Hematopoietic multipotent progenitor cell (in vitro differentiated cells): ENCODE measurements around the gene KCNK10. TPM values are rescaled to one million over a fixed set of nuclear protein-coding genes. Genes with fewer than 3 reads are reported as not detected.
A peak's percentile ranks its signal among the peaks of the same experiment; 100 is the strongest.

Experiments
- DNase-seq, 3 donors: peaks; one replicate each; pipeline ENCODE4 v3.0.0-alpha.2; 2011 to 2015; ENCODE audit warnings: low read depth in 2 of 3, low spot score in 2 of 3
- total RNA-seq: library from RNA; depleted of rRNA; stranded (reverse); fragments of >200 nt; gene quantifications from one replicate; pipeline ENCODE4 v1.2.3, GENCODE V29; 2012

KCNK10 gene
- not detected for total RNA-seq

GRCh38 chr14:88323086-88323522 lies at the start of gene KCNK10:
Gene KCNK10 (minus strand): TSS chr14:88323269. CDS start chr14:88322798, 471 bp downstream.
- DNase-seq, result peak in 1 of 3 donors; percentile 11

GRCh38 chr14:88369496-88369895 lies 46.4 kb upstream of the KCNK10 start:
- no peak for DNase-seq

GRCh38 chr14:88364710-88365413 lies 41.8 kb upstream of the KCNK10 start:
- no peak for DNase-seq

- no peak for DNase-seq
Observed at GRCh38 chr14:88363644-88364043, 40.6 kb upstream of the KCNK10 start.

GRCh38 chr14:88359500-88359899 lies 36.4 kb upstream of the KCNK10 start:
- no peak for DNase-seq

GRCh38 chr14:88354358-88354757 lies 31.3 kb upstream of the KCNK10 start:
- DNase-seq, result no peak

- DNase-seq, result no peak
Observed at GRCh38 chr14:88352698-88353097, 29.6 kb upstream of the KCNK10 start.

- no peak for DNase-seq
Observed at GRCh38 chr14:88351966-88352691, 29.1 kb upstream of the KCNK10 start.

- no peak for DNase-seq
Observed at GRCh38 chr14:88348546-88348945, 25.5 kb upstream of the KCNK10 start.

GRCh38 chr14:88346048-88346639 lies 23.1 kb upstream of the KCNK10 start:
- no peak for DNase-seq

- DNase-seq, result no peak
Observed at GRCh38 chr14:88342980-88343379, 19.9 kb upstream of the KCNK10 start.

GRCh38 chr14:88340357-88340756 lies 17.3 kb upstream of the KCNK10 start:
- no peak for DNase-seq

GRCh38 chr14:88333036-88333435 lies 10.0 kb upstream of the KCNK10 start:
- DNase-seq, result no peak

- no peak for DNase-seq
Observed at GRCh38 chr14:88327497-88327896, 4.4 kb upstream of the KCNK10 start.

- DNase-seq, result no peak
Observed at GRCh38 chr14:88326352-88327103, 3.5 kb upstream of the KCNK10 start.

GRCh38 chr14:88325883-88326282 lies 2.8 kb upstream of the KCNK10 start:
- no peak for DNase-seq

GRCh38 chr14:88324930-88325329 lies 1.9 kb upstream of the KCNK10 start:
- DNase-seq, result no peak

- no peak for DNase-seq
Observed at GRCh38 chr14:88324491-88324890, 1.4 kb upstream of the KCNK10 start.

- DNase-seq, result peak in 2 of 3 donors; percentile 22 to 26
Observed at GRCh38 chr14:88323523-88324199, 592 bp upstream of the KCNK10 start.

GRCh38 chr14:88322504-88323085 lies 474 bp downstream of the KCNK10 start:
- no peak for DNase-seq
